Osteoblast (primary cell): ENCODE measurements around the gene PTPN3. TPM values are rescaled to one million over a fixed set of nuclear protein-coding genes. Genes with fewer than 3 reads are reported as not detected.
"Not testable (repeated sequence)": the region's sequence is repeated elsewhere in the genome, so short reads cannot be mapped to it uniquely, and the experiment has no call there.

Source experiments
- DNase-seq: peaks from one replicate; pipeline ENCODE4 v3.0.0; 2011; ENCODE audit warnings: low spot score, mixed read lengths; ENCODE audit not compliant: insufficient read length; ENCODE audit errors: missing footprints
- H2AFZ ChIP-seq: 2 replicates; pipeline ENCODE4 v1.6.0; 2011; ENCODE audit warnings: mild to moderate bottlenecking, low read length
- H3K27ac ChIP-seq: 2 replicates; pipeline ENCODE4 v1.5.1; 2011; ENCODE audit warnings: mild to moderate bottlenecking, low read depth, low read length, moderate library complexity
- H3K27me3 ChIP-seq: 2 replicates; pipeline ENCODE4 v1.6.0; 2012; ENCODE audit warnings: mild to moderate bottlenecking, control low read depth, inconsistent platforms, low read length, moderate library complexity; ENCODE audit not compliant: insufficient read depth
- H3K36me3 ChIP-seq: 2 replicates; pipeline ENCODE4 v1.5.1; 2011; ENCODE audit warnings: mild to moderate bottlenecking, low read length, control low read depth, moderate library complexity; ENCODE audit not compliant: insufficient read depth
- H3K4me1 ChIP-seq: 2 replicates; pipeline ENCODE4 v1.5.1; 2011; ENCODE audit warnings: mild to moderate bottlenecking, low read length, control low read depth, moderate library complexity; ENCODE audit not compliant: insufficient read depth
- H3K4me2 ChIP-seq: 2 replicates; pipeline ENCODE4 v1.6.0; 2011; ENCODE audit warnings: mild to moderate bottlenecking, low read length; ENCODE audit not compliant: insufficient read depth
- H3K4me3 ChIP-seq: fragments of 200-600 bp; sonication (generic); 3 replicates; pipeline ENCODE4 v1.5.1; 2012; ENCODE audit warnings: mild to moderate bottlenecking, low read length, inconsistent platforms; ENCODE audit not compliant: insufficient read depth
- H3K79me2 ChIP-seq: 2 replicates; pipeline ENCODE4 v1.6.0; 2012; ENCODE audit warnings: mild to moderate bottlenecking, low read length, control low read depth, inconsistent platforms; ENCODE audit not compliant: insufficient read depth
- H3K9me3 ChIP-seq: 2 replicates; pipeline ENCODE4 v1.5.1; 2011; ENCODE audit warnings: low read depth, low read length, control low read depth
- H4K20me1 ChIP-seq: 2 replicates; pipeline ENCODE4 v1.6.0; 2012; ENCODE audit warnings: mild to moderate bottlenecking, low read length, control low read depth; ENCODE audit not compliant: insufficient read depth
- CTCF ChIP-seq: IDR thresholded peaks from 2 replicates; pipeline ENCODE4 v1.5.1; 2011; ENCODE audit warnings: mild to moderate bottlenecking, low read depth, low read length, moderate library complexity; ENCODE audit errors: extremely low read depth
- total RNA-seq: library from RNA; depleted of rRNA; stranded (reverse); fragments of >200 nt; gene quantifications from 2 replicates; pipeline ENCODE4 v1.2.3, GENCODE V29; 2012

The PTPN3 gene
- total RNA-seq, 1 donor, result 2.9 TPM

GRCh38 chr9:109517901-109518377, 19.8 kb upstream of the PTPN3 start:
- H3K27me3 ChIP-seq, result peaks cover 54% of the 10 kb centered on the region
- no peak overlapping the region for H2AFZ ChIP-seq
- no peaks in the 10 kb centered on the region for H4K20me1 ChIP-seq
- TF ChIP-seq CTCF, result no peak
- H3K4me1 ChIP-seq, result no peaks in the 10 kb centered on the region
- no peaks in the 10 kb centered on the region for H3K79me2 ChIP-seq
- no peak overlapping the region for H3K4me2 ChIP-seq
- DNase-seq, result no peak
- H3K9me3 ChIP-seq, result no peaks in the 10 kb centered on the region
- no peak overlapping the region for H3K4me3 ChIP-seq
- no peaks in the 10 kb centered on the region for H3K36me3 ChIP-seq
- no peak overlapping the region for H3K27ac ChIP-seq

- TF ChIP-seq CTCF, result no peak
- no peaks in the 10 kb centered on the region for H4K20me1 ChIP-seq
- no peak for DNase-seq
- H2AFZ ChIP-seq, result no peak overlapping the region
- no peaks in the 10 kb centered on the region for H3K36me3 ChIP-seq
- no peak overlapping the region for H3K4me2 ChIP-seq
- no peak overlapping the region for H3K4me3 ChIP-seq
- no peaks in the 10 kb centered on the region for H3K79me2 ChIP-seq
- no peak overlapping the region for H3K27ac ChIP-seq
- H3K9me3 ChIP-seq, result no peaks in the 10 kb centered on the region
- peaks cover 54% of the 10 kb centered on the region for H3K27me3 ChIP-seq
- no peaks in the 10 kb centered on the region for H3K4me1 ChIP-seq
Measured at GRCh38 chr9:109513871-109514270, 15.8 kb upstream of the PTPN3 start.

GRCh38 chr9:109512170-109512756, 14.2 kb upstream of the PTPN3 start:
- H3K27ac ChIP-seq, result no peak overlapping the region
- H3K4me1 ChIP-seq, result peaks cover 5% of the 10 kb centered on the region
- TF ChIP-seq CTCF, result no peak
- no peak overlapping the region for H2AFZ ChIP-seq
- H3K36me3 ChIP-seq, result no peaks in the 10 kb centered on the region
- peaks cover 39% of the 10 kb centered on the region for H3K27me3 ChIP-seq
- no peak for DNase-seq
- H3K4me2 ChIP-seq, result no peak overlapping the region
- H3K79me2 ChIP-seq, result no peaks in the 10 kb centered on the region
- H4K20me1 ChIP-seq, result no peaks in the 10 kb centered on the region
- no peaks in the 10 kb centered on the region for H3K9me3 ChIP-seq
- H3K4me3 ChIP-seq, result no peak overlapping the region

DNA sequence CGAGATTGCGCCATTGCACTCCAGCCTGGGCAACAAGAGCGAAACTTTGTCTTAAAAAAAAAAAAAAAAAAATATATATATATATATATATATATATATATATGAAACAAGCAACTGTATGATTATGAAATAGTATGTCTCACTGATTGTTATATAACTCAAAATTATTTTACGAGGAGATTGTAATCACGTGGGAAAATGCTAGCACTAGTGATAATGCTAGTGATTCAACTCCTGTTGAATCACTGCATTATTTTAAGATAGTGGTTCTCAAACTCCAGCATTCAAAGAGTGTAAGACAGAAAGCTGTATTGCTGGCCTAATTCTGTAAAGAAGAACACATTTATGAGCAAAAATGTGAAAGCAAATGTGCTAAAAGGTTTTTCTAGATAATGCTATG, 12.4 kb upstream of the PTPN3 start:
- TF ChIP-seq CTCF, result no peak
- Histone ChIP-seq H4K20me1 (no peaks in the 10 kb centered on the region), H3K27ac (no peak overlapping the region), H3K4me3 (no peak overlapping the region), H3K4me2 (no peak overlapping the region), H3K4me1 (peaks cover 8% of the 10 kb centered on the region), H3K79me2 (no peaks in the 10 kb centered on the region), H2AFZ (no peak overlapping the region), H3K27me3 (peaks cover 23% of the 10 kb centered on the region), H3K9me3 (no peaks in the 10 kb centered on the region), H3K36me3 (no peaks in the 10 kb centered on the region)
- no peak for DNase-seq

GRCh38 chr9:109510042-109510441, 11.9 kb upstream of the PTPN3 start:
- DNase-seq, H3K79me2 ChIP-seq, H3K9me3 ChIP-seq, H3K4me2 ChIP-seq, H2AFZ ChIP-seq, H3K27ac ChIP-seq, H3K4me1 ChIP-seq, H3K4me3 ChIP-seq, H4K20me1 ChIP-seq, H3K36me3 ChIP-seq: not testable (repeated sequence)
- peaks cover 26% of the 10 kb centered on the region for H3K27me3 ChIP-seq
